ENCODE data around the gene HEXIM2.

DNA sequence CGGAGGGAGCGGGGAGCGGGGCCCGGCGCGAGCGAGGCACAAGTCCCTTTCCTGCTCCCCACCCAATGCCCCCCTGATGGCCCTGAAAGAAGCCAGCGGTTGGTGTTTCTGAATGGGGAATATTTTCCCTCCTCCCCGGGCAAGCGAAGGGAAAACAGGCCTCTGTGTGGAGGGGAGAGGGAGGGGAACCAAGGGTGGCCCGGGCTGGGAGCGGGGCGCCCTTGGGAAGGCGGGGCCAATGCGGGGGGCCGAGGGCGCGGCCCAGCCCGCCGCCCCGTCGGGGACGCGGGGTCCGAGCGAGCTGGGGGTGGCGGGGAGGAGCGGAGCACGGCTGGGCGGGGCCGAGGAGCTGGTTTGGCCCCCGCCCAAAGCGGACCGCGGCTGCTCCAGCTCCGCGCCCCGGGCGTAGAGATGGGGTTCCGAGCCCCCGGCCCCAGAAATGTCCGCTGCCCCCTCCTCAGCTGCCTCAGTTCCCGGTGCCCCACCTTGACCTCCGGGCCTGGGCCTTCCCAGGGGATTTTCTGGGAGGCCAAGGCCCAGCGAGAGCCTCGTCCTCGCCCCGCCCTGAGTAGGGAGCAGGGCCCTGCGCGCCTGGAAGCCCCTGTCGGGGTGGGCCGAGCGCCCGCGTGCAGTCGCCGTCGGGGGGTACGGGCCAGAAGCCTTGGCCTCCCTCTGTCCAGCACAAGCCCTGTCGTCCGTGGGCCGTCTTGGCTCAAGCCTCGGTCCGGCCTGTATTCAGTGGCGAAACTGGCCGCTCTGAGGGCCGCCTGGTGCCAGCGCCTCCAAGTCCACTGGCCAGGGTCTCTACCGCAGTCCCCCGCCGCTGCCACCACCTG lies 17.3 kb upstream of the HEXIM2 start:
- TF ChIP-seq POLR2AphosphoS5 (IDR thresholded peaks at IDR 0.05; ENCODE audit: low read depth) (no peak), SPI1 (IDR thresholded peaks at IDR 0.05; ENCODE audit: borderline replicate concordance, low read depth) (no peak)
- TF ChIP-seq, protein P1, sequence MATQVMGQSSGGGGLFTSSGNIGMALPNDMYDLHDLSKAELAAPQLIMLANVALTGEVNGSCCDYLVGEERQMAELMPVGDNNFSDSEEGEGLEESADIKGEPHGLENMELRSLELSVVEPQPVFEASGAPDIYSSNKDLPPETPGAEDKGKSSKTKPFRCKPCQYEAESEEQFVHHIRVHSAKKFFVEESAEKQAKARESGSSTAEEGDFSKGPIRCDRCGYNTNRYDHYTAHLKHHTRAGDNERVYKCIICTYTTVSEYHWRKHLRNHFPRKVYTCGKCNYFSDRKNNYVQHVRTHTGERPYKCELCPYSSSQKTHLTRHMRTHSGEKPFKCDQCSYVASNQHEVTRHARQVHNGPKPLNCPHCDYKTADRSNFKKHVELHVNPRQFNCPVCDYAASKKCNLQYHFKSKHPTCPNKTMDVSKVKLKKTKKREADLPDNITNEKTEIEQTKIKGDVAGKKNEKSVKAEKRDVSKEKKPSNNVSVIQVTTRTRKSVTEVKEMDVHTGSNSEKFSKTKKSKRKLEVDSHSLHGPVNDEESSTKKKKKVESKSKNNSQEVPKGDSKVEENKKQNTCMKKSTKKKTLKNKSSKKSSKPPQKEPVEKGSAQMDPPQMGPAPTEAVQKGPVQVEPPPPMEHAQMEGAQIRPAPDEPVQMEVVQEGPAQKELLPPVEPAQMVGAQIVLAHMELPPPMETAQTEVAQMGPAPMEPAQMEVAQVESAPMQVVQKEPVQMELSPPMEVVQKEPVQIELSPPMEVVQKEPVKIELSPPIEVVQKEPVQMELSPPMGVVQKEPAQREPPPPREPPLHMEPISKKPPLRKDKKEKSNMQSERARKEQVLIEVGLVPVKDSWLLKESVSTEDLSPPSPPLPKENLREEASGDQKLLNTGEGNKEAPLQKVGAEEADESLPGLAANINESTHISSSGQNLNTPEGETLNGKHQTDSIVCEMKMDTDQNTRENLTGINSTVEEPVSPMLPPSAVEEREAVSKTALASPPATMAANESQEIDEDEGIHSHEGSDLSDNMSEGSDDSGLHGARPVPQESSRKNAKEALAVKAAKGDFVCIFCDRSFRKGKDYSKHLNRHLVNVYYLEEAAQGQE (IDR thresholded peaks at IDR 0.05; ENCODE audit: insufficient replicate concordance, low read depth), result no peak
- TF ChIP-seq, protein P2, sequence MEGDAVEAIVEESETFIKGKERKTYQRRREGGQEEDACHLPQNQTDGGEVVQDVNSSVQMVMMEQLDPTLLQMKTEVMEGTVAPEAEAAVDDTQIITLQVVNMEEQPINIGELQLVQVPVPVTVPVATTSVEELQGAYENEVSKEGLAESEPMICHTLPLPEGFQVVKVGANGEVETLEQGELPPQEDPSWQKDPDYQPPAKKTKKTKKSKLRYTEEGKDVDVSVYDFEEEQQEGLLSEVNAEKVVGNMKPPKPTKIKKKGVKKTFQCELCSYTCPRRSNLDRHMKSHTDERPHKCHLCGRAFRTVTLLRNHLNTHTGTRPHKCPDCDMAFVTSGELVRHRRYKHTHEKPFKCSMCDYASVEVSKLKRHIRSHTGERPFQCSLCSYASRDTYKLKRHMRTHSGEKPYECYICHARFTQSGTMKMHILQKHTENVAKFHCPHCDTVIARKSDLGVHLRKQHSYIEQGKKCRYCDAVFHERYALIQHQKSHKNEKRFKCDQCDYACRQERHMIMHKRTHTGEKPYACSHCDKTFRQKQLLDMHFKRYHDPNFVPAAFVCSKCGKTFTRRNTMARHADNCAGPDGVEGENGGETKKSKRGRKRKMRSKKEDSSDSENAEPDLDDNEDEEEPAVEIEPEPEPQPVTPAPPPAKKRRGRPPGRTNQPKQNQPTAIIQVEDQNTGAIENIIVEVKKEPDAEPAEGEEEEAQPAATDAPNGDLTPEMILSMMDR (IDR thresholded peaks at IDR 0.05; ENCODE audit: insufficient read depth, low read length), result no peak
